OCI-M2 (cell line): Measurements from ENCODE around the gene PALM.

Experiments used
- DNase-seq: peaks from one replicate; lab custom pipeline; 2025; ENCODE audit not compliant: unreplicated experiment; lab: John Stamatoyannopoulos, UW

The PALM gene

DNA sequence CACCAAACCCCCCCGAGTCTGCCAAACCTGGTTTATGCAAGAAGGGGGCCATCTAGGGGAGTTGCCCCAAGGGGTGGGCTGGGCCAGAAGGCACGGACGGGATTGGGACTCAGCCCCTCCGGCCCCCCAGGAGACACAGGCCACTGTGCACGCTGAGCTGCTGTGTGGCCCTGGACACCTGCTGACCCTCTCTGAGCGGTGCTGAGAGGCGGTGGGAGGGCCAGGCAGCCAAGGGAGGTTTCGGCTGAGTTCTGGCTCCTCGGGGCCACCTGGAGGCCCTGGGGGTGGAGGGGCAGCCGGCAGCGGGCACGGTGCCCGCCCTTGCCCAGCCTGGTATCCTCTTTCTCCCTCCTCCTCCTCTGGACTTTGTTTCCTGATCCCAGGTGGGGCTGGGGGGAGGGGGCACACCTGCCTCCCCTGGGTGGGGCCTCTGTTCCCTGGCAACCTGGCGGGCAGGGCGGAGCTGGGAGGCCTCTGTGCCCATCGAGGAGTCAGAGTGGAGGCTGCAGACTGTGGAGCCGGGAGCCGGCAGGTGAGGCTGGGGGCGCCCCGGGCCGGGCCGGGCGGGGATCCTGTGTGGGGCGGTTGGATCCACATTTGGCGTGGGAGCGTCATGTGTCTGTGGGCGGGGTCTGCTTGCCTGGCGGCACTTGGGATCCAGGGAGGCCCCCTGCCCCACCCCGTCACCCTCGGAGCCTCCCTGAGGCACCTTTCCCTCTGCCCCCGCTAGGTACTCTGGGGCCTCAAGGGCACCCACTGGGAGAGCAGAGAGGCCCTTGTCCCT, 42.1 kb downstream of the PALM start, which contains the start of gene MISP:
MISP (plus strand) TSS at position 473 of the 784 bp plus-strand sequence. CDS start 5,835 bp downstream, outside the sequence.
- no peak for DNase-seq

DNA sequence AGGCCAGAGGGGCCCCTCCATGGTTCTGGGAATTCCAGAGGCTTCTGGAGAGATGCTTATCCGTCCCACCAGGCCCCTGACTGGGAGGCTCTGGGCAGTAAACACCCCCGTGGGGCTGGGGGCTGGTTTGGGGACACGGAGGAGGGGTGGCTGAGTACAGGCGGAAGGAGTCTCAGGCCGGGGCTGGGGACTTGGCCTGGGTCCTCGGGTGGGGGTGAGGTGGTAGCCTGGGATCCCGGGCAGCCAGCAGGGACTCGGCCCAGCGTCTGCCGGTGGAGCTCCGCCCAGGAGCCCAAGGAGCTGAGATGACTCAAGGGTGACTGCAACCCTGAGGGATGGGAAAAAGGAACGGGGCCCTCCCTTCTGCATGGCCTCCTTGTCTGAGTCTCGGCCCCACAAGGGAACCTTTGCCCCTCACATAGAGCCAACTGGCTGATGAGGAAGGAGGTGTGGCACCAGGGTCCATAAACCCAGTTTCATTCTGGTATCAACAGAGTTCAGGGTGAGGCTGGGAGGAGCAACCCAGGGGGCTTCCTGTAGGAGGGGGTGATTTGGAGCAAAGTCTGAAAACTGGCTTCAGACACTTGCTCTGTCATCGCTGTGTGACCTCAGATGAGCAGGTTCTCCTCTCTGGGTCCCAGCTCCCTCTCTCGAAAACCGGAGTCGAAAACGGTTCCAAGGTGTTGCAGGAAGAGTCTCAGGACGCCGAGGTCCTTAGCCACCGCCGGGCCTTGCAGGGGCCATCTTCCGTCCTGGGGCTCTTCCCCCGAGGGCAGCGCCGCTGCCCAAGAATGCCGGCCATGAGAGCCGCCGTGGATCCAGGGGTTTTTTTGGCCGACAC, 43.0 kb downstream of the PALM start:
- DNase-seq, result no peak

DNA sequence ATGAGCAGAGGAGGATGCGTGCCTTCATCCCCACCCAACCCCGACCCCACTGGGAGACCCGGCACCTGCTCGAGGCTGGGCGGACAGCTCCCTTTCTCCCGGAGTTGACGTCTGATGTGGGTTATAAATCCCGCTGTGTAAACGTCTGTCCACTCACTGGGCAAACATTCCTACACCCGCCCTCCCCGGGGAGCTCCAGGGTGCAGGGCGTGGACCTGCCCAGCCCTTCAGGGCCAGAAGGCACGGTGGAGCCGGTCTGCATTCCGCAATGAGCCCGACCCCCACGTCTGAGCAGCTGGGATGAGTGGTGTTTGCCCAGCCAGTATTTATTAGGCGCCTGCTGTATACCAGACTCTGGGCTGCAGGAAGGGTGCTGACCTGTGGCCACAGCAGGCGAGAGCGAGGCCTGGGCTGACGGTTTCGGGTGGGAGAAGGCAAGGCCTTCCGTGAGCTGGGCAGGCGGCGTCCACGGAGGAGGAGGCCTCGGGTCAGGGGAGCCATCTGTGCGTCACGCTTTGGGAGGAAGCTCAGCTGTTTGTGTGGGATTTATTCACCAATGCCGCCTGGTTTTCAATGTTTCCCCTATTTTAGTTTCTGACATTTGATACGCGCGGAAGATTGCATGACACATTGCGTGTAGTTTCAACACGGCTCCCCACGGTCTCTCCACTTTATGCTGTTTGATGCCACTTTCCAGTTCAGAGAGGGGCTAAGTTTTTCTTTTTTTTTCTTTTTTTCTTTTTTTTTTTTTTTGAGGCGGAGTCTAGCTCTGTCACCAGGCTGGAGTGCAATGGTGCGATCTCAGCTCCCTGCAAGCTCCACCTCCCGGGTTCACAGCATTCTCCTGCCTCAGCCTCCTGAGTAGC, 44.1 kb downstream of the PALM start:
- no peak for DNase-seq

DNA sequence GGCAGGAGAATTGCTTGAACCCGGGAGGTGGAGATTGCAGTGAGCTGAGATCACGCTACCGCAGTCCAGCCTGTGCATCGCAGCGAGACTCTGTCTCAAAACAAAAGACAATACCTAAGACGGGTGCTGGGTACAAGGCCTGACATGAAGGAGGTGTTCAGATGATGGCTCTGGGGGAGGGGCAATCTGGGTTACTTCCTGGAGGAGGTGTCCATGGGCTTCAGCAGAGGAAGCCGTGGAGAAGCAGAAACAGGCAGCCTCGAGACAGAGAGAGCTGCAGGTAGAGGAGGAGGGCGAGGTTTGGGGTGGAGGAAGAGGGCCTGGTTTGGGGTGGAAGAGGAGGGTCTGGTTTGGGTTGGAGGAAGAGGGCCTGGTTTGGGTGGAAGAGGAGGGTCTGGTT, 45.8 kb downstream of the PALM start:
- DNase-seq, result no peak

DNA sequence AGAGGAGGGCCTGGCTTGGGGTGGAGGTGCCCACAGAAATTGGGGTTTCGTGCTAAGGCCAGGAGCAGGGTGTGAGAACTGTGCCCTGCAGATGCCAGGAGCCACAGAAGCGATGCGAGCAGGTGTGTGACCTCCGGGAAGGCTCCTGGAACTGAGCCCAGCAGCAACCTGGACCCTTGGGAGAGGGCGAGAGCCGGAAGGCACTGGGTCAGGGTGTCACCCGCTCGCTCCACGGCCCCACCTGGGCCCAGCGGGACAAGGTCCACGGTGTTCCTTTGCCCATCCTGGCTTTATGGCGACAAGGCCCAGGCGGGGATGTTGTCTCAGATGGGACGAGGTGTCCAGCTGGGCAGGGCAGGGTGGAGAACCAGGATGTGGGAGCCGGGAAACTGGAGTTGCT, 46.3 kb downstream of the PALM start:
- no peak for DNase-seq

DNA sequence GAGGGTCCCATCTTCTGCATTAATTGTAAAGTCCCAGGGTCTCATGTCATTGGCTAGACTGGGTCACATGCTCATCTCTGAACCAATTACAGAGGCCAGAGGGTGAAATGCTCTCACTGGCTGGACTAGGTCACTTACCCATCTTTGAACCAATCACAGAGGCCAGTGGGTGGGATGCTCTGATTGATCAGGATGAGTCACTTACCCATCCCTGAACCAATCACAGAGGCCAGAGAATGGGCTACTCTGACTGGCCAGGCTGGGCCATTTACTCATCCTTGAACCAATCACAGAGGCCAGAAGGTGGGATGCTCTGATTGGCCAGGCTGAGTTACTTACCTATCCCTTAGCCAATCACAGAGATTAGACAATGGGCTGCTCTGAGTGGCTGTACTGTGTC, 47.5 kb downstream of the PALM start:
- no peak for DNase-seq

- DNase-seq, result no peak
Observed at GRCh38 chr19:756821-757688, 48.3 kb downstream of the PALM start.

- no peak for DNase-seq
Observed at GRCh38 chr19:757811-758668, 49.3 kb downstream of the PALM start.

DNA sequence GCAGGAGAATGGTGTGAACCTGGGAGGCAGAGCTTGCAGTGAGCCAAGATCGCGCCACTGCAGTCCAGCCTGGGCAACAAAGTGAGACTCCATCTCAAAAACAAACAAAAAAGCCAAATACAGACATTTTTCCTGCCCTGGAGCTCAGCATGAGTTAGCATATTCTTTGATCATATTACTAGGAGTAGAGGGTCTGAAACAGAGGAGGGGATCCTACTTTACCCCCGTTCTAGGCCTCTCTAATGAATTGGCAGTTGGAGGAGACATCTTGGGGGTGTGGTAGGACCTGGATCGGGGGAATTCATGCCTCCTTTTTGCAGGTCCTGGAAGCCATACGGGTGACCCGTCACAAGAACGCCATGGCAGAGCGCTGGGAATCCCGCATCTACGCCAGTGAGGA, 54.4 kb downstream of the PALM start:
- no peak for DNase-seq

GRCh38 chr19:763869-764268, 55.1 kb downstream of the PALM start:
- DNase-seq, result no peak

GRCh38 chr19:764301-764700, 55.6 kb downstream of the PALM start:
- DNase-seq, result no peak

DNA sequence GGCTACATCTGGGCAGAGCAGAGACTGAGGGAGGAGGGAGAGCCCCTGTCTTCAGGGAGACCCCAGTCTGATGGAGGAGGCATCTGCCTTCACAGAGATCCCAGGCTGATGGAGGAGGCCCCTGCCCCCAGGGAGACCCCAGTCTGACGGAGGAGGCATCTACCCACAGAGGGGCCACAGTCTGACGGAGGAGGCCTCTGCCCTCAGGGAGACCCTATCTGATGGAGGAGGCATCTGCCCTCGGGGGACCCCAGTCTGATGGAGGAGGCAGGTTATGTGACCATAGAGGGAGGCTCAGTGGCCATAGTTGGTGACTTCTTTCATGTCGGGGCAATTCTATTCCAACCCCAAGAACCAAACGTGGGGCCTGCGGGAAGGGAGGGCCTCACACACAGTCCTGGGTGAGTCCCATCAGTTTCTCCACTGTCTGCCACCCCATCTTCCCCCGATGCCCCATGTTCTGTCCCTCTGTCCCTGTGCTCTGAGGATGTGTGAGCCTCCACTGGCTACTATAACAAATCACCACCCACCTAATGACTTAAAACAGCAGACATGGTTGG, 56.5 kb downstream of the PALM start:
- DNase-seq, result no peak

DNA sequence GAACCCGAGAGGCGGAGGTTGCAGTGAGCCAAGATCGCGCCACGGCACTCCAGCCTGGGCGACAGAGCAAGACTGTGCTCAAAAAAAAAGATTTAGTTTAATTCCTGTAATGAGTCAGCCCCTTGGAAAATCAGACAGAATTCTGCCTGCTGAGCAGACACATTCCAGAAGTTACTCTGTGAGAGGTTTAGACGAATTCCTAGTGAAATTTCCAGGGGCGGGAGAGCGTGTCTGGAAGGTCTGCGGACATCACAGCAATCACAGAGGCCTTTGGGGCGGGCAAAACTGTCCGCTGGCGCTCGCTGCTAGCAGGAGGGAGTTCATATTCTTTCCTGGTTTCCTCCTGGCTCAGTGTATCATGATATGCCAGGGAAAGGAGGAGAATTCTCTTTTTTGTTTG, 59.7 kb downstream of the PALM start:
- no peak for DNase-seq

DNA sequence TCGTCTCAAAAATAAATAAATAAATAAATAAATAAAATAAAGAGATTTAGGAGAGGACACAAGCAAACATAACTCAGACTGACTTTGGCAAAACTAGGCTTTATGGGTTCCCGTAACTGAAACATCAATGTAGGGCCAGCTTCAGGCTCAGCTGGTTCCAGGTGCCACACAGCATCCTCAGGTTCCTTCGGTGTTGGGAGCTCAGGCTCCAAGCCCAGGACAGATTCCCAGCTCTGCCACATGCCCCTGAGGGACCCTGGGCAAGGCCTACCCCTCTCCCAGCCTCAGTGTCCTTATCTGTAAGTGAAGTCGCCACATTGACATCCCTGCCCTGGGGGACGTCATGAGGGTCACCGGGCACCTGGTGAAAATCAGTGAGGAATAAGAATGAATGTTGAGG, 60.9 kb downstream of the PALM start:
- no peak for DNase-seq

GRCh38 chr19:771332-771785, 62.6 kb downstream of the PALM start:
- no peak for DNase-seq

DNA sequence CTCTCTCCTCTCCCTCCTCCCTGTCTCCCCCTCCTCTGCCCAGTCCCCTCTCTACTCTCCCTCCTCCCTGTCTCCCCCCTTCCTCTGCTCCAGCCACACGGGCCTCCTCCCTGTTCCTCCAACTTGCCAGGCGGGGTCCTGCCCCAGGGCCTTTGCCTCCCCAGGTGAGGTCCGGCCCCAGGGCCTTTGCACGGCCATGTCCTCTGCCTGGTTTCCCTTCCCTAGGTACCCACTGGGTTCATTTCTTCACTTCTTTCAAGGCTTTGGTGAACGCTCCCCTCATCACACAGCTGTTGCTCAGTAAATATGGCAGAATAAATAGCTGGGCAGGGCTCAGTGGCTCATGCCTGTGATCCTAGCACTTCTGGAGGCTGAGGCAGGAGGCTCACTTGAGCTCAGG, 63.3 kb downstream of the PALM start:
- DNase-seq, result no peak

DNA sequence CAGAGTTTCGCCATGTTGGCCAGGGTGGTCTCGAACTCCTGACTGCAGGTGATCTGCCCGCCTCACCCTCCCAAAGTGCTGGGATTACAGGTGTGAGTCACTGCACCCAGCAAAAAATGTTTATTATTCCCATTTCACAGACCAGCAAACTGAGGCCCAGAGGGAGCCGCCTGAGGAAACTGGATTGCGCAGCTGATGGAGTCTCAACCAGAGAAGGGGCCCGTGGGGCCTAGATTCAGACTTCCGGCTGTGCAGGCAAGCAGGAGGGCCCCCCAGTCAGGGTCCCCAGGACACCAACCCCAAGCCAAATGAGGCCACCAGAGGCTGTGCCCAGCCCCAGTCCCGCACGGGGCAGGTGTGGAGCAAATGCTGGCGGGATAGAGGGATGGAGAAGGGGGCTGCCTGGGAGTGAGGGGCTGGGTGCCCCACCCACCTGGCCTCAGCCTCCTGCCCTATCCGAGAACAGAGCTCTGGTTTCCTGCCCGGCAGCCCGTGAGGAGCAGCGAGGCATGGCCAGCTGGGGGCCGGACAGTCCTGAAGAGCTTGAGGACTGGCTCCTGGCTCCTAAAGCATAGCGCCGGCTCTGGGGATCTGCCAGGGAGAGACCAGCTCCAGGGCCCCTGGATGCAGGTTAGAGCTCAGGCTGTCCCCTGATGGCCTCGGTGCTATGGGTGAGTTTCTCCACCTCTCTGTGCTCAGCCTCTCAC, 64.1 kb downstream of the PALM start:
- no peak for DNase-seq

DNA sequence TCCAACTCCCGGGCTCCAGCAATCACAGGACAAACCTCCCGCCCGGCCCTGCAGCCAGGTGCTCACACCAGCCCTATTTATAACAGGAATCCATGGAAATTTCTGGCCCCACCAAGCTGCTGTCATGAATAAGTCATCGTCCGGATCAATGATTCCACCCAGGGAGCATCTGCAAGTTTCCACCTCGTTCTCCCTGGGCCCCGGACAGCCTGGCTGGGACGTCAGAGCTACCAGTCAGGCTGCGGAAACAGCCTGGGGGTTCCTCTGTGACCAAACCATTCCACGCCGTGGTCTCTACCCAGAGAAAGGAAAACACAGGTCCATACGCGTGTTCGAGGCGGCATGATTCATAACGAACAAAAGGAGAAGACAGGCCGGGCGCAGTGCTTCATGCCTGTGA, 67.8 kb downstream of the PALM start:
- DNase-seq, result no peak
